ENCODE measurements around the gene PSMG2.
"Not testable (repeated sequence)": the region's sequence is repeated elsewhere in the genome, so short reads cannot be mapped to it uniquely, and the experiment has no call there.

Gene PSMG2

DNA sequence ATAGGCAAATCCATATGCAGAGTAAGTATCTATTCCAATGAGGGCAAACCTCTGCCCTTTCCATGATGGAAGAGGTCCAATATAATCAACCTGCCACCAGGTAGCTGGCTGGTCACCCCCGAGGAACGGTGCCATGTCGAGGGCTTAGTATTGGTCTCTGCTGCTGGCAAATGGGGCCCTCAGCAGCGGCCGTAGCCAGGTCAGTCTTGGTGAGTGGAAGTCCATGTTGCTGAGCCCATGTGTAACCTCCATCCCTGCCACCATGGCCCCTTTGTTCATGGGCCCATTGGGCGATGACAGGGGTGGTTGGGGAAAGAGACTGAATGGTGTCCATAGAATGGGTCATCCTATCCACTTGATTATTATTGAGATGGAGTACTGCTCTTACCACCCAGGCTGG lies 52.8 kb downstream of the PSMG2 start:
- H3K9ac ChIP-seq (ENCODE audit: low read length); H3K4me1 ChIP-seq (ENCODE audit: control insufficient read depth, insufficient read depth, low read length); H3K27ac ChIP-seq (ENCODE audit: low read depth, low read length); H3K36me3 ChIP-seq (ENCODE audit: control insufficient read depth, insufficient read depth, low read length); H3K27me3 ChIP-seq (ENCODE audit: control insufficient read depth, insufficient read depth, low read length); H3K4me3 ChIP-seq (ENCODE audit: low read length): not testable (repeated sequence)

- not testable (repeated sequence) for H3K27ac ChIP-seq (ENCODE audit: low read depth, low read length); H3K4me3 ChIP-seq (ENCODE audit: low read length); H3K36me3 ChIP-seq (ENCODE audit: control insufficient read depth, insufficient read depth, low read length); H3K9ac ChIP-seq (ENCODE audit: low read length); H3K4me1 ChIP-seq (ENCODE audit: control insufficient read depth, insufficient read depth, low read length); H3K27me3 ChIP-seq (ENCODE audit: control insufficient read depth, insufficient read depth, low read length)
Observed at GRCh38 chr18:12756619-12757239, 53.9 kb downstream of the PSMG2 start.

DNA sequence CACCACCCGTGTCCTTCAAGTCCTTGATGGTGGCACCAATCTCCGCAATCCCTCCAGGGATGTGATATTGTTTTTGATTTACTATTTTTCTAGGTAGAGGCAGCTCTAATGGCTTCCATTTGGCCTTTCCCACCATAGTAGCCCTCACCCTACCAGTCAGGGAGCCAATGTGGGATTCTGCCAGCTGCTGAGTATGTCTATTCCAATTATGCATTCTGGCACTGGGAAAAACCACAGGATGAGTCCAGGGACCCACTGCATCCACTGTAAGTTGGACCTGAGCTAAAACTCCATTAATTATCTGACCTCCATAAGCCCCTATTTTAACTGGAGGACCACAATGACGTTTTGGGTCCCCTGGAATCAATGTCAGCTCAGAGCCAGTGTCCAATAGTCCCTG lies 55.7 kb downstream of the PSMG2 start:
- not testable (repeated sequence) for H3K9ac ChIP-seq (ENCODE audit: low read length); H3K4me3 ChIP-seq (ENCODE audit: low read length); H3K27ac ChIP-seq (ENCODE audit: low read depth, low read length); H3K4me1 ChIP-seq (ENCODE audit: control insufficient read depth, insufficient read depth, low read length); H3K36me3 ChIP-seq (ENCODE audit: control insufficient read depth, insufficient read depth, low read length); H3K27me3 ChIP-seq (ENCODE audit: control insufficient read depth, insufficient read depth, low read length)

DNA sequence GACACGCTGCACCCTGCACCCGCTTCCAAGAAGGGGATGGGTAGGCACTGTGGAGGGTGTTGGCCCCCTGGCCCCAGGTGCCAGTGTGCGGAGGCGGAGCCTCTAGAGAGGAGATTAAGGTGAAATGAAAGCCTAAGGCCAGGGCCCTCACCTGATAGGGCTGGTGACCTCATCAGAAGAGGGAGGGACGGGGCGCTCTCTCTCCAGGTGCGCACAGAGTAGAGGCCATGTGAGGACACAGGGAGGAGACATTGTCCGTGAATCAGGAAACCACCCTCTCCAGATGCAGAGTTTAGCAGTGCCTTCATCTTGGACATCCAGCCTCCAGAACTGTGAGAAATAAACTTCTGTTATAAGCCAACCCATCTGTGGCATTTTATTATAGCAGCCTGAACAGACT lies 62.3 kb downstream of the PSMG2 start:
- H3K4me3 ChIP-seq (ENCODE audit: low read length): no peak overlapping the region
- no peaks in the 10 kb centered on the region for H3K4me1 ChIP-seq (ENCODE audit: control insufficient read depth, insufficient read depth, low read length)
- no peaks in the 10 kb centered on the region for H3K36me3 ChIP-seq (ENCODE audit: control insufficient read depth, insufficient read depth, low read length)
- no peaks in the 10 kb centered on the region for H3K27me3 ChIP-seq (ENCODE audit: control insufficient read depth, insufficient read depth, low read length)
- no peak overlapping the region for H3K27ac ChIP-seq (ENCODE audit: low read depth, low read length)
- no peak overlapping the region for H3K9ac ChIP-seq (ENCODE audit: low read length)

DNA sequence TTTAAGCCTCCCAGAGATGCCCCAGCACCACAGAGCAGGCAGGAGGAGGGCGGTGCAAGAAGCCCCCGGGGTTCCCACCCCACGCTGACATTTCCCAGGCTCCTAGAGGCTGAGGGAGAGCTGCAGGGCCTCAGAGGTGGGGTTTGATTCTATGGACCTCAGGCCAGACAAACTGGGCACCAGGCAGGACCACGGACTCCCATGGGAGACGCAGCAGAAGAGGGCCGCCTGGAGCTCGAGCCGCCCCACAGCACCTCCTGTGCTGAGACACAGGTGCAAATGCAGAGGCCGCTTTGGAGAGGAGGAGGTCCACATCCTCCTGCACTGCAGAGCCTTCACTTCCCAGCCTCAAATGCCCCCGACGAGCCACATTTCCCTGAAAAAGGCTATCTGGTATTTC lies 62.7 kb downstream of the PSMG2 start:
- no peaks in the 10 kb centered on the region for H3K27me3 ChIP-seq (ENCODE audit: control insufficient read depth, insufficient read depth, low read length)
- no peak overlapping the region for H3K9ac ChIP-seq (ENCODE audit: low read length)
- H3K27ac ChIP-seq (ENCODE audit: low read depth, low read length): no peak overlapping the region
- no peaks in the 10 kb centered on the region for H3K4me1 ChIP-seq (ENCODE audit: control insufficient read depth, insufficient read depth, low read length)
- no peak overlapping the region for H3K4me3 ChIP-seq (ENCODE audit: low read length)
- H3K36me3 ChIP-seq (ENCODE audit: control insufficient read depth, insufficient read depth, low read length): no peaks in the 10 kb centered on the region

DNA sequence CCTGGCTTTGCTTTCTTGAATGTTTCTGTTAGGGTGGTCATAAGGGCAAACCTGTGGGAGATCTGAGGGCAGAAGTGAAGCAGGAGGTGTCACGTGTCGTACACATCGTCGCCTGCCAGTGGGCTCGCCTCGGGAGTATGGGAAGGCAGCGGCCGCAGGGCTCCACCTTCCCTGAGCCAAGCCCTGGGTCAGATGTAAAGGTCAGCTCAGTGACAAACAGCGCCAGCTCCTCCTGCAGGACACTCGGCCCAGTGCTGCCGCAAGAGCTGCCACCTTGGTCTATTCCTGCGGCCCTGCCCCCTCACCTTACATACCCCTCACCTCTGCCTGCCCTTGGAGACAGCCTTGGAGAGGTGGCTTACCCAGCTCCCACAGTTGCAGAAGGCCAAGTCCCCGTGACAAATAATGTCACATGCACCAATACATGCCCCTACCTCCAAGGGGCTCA lies 64.2 kb downstream of the PSMG2 start:
- Histone ChIP-seq H3K9ac (ENCODE audit: low read length) (no peak overlapping the region), H3K4me1 (ENCODE audit: control insufficient read depth, insufficient read depth, low read length) (no peaks in the 10 kb centered on the region), H3K36me3 (ENCODE audit: control insufficient read depth, insufficient read depth, low read length) (no peaks in the 10 kb centered on the region), H3K27ac (ENCODE audit: low read depth, low read length) (no peak overlapping the region), H3K27me3 (ENCODE audit: control insufficient read depth, insufficient read depth, low read length) (no peaks in the 10 kb centered on the region), H3K4me3 (ENCODE audit: low read length) (no peak overlapping the region)

DNA sequence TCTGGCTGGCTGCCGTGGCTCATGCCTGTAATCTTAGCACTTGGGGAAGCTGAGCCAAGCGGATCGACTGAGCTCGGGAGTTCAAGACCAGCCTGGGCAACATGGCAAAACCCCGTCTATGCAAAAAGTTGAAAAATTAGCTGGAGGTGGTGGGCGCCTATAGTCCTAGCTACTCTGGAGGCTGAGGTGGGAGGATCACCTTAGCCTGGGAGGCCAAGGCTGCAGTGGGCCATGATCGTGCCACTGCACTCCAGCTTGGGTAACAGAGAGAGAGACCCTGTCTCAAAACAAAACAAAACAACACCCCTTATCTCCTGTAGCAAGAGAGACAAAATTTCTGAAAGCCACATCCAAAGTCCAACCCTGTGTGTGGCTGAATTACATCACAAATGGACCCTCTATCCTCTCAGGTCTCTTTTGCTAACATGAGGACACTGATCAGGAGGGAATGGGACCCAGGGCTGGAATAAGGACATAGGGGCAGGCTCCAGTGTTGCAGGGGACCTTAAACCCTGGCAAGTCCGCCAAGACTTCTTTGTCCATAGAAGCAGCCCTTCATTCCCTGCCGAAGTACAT lies 64.8 kb downstream of the PSMG2 start:
- Histone ChIP-seq H3K27me3 (ENCODE audit: control insufficient read depth, insufficient read depth, low read length) (no peaks in the 10 kb centered on the region), H3K27ac (ENCODE audit: low read depth, low read length) (no peak overlapping the region), H3K9ac (ENCODE audit: low read length) (no peak overlapping the region), H3K4me1 (ENCODE audit: control insufficient read depth, insufficient read depth, low read length) (no peaks in the 10 kb centered on the region), H3K4me3 (ENCODE audit: low read length) (no peak overlapping the region), H3K36me3 (ENCODE audit: control insufficient read depth, insufficient read depth, low read length) (no peaks in the 10 kb centered on the region)

DNA sequence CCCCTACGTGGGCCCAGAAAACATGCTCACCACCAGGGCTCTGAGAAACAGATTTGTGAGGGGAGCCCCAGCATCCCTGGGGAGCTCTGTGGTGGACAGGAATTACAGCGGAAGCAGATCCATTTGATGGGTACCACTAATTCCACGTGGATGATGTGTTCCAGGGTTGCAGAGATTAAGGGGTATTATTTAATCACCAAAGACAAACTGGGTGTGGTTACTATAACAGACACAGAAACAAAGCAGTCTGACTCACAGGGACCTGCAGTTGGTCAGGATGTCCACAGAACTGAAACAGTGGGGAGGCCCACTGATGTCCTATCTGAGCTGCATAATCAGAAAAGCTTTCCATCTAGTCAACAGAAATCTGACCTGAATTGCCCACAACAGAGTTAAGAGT lies 65.8 kb downstream of the PSMG2 start:
- Histone ChIP-seq H3K4me3 (ENCODE audit: low read length) (no peak overlapping the region), H3K27me3 (ENCODE audit: control insufficient read depth, insufficient read depth, low read length) (no peaks in the 10 kb centered on the region), H3K27ac (ENCODE audit: low read depth, low read length) (no peak overlapping the region), H3K9ac (ENCODE audit: low read length) (no peak overlapping the region), H3K4me1 (ENCODE audit: control insufficient read depth, insufficient read depth, low read length) (no peaks in the 10 kb centered on the region), H3K36me3 (ENCODE audit: control insufficient read depth, insufficient read depth, low read length) (no peaks in the 10 kb centered on the region)

GRCh38 chr18:12769136-12769535 lies 66.3 kb downstream of the PSMG2 start:
- H3K27me3 ChIP-seq (ENCODE audit: control insufficient read depth, insufficient read depth, low read length): no peaks in the 10 kb centered on the region
- H3K36me3 ChIP-seq (ENCODE audit: control insufficient read depth, insufficient read depth, low read length): no peaks in the 10 kb centered on the region
- H3K4me1 ChIP-seq (ENCODE audit: control insufficient read depth, insufficient read depth, low read length): no peaks in the 10 kb centered on the region
- no peak overlapping the region for H3K27ac ChIP-seq (ENCODE audit: low read depth, low read length)
- H3K4me3 ChIP-seq (ENCODE audit: low read length): no peak overlapping the region
- no peak overlapping the region for H3K9ac ChIP-seq (ENCODE audit: low read length)

- H3K9ac ChIP-seq (ENCODE audit: low read length): no peak overlapping the region
- H3K4me1 ChIP-seq (ENCODE audit: control insufficient read depth, insufficient read depth, low read length): no peaks in the 10 kb centered on the region
- no peaks in the 10 kb centered on the region for H3K27me3 ChIP-seq (ENCODE audit: control insufficient read depth, insufficient read depth, low read length)
- no peaks in the 10 kb centered on the region for H3K36me3 ChIP-seq (ENCODE audit: control insufficient read depth, insufficient read depth, low read length)
- H3K4me3 ChIP-seq (ENCODE audit: low read length): no peak overlapping the region
- no peak overlapping the region for H3K27ac ChIP-seq (ENCODE audit: low read depth, low read length)
Observed at GRCh38 chr18:12769644-12770440, 67.0 kb downstream of the PSMG2 start.

DNA sequence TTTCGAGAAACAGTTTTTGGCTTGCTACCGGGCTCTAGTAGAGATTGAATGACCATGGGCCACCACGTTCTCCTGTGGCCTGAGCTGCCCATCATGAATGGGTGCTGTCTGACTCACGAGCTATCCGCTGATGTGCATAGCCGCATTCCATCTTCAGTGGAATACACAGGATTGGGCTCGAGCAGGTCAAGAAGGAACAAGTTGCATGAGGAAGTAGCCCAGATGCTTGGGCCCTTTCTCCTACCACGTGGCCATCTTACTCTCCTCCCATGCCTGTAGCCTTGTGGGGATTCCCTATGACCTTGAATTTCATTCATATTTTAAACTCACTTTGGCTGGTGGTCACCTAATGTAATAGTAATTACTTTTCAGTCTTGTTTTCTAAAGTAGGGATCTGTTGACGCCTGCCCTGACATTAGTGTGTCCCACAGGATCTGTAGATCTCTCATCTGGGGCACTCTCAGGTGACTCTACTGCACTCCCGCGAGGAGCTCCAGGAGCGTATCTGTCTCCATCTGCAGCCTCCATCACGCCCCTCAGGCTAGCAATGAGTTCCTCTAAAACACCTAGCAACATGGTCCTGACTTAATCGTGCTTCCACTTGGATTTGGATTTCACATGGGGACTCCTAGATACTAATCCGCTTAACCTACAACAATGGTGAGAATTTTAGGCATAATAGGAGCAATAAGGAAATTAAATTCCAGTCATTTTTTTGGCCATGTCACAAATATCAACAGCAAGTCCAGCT lies 67.8 kb downstream of the PSMG2 start:
- Histone ChIP-seq H3K36me3 (ENCODE audit: control insufficient read depth, insufficient read depth, low read length) (no peaks in the 10 kb centered on the region), H3K4me3 (ENCODE audit: low read length) (no peak overlapping the region), H3K27ac (ENCODE audit: low read depth, low read length) (no peak overlapping the region), H3K9ac (ENCODE audit: low read length) (no peak overlapping the region), H3K4me1 (ENCODE audit: control insufficient read depth, insufficient read depth, low read length) (no peaks in the 10 kb centered on the region), H3K27me3 (ENCODE audit: control insufficient read depth, insufficient read depth, low read length) (no peaks in the 10 kb centered on the region)

DNA sequence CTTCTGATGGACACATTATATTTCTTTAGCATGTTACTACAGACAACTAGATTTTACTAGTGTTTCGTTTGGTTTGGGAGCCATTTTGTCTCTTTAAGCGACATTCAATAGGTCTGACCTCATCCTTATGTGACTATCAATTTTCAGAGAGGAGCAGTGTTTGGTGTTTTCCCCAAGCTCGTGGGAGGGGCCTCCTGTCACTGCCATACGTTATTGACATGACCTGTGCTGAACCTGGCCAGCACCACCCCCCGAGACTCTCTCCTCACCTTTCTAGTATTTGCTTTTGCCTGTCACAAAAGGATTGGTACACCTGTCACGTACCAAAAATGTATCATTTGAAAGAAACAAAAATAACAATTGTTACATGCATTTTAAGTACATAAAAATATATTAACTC lies 69.3 kb downstream of the PSMG2 start:
- Histone ChIP-seq H3K36me3 (ENCODE audit: control insufficient read depth, insufficient read depth, low read length) (no peaks in the 10 kb centered on the region), H3K4me3 (ENCODE audit: low read length) (no peak overlapping the region), H3K27me3 (ENCODE audit: control insufficient read depth, insufficient read depth, low read length) (no peaks in the 10 kb centered on the region), H3K27ac (ENCODE audit: low read depth, low read length) (no peak overlapping the region), H3K9ac (ENCODE audit: low read length) (no peak overlapping the region), H3K4me1 (ENCODE audit: control insufficient read depth, insufficient read depth, low read length) (no peaks in the 10 kb centered on the region)
